B cell (primary cell): ENCODE measurements around the gene OFD1.

Experiments
- CTCF ChIP-seq: fragments of 200-600 bp; IDR thresholded peaks from one replicate; pipeline ENCODE4 v1.8.0; 2022; ENCODE audit warnings: antibody characterized with exemption, mild to moderate bottlenecking
- EZH2 ChIP-seq: IDR thresholded peaks from 2 replicates; pipeline ENCODE4 v1.6.1; 2012; ENCODE audit warnings: borderline replicate concordance, low read depth, mild to moderate bottlenecking, moderate library complexity, low read length; ENCODE audit not compliant: insufficient read depth, poor library complexity, severe bottlenecking

GRCh38 chrX:13780868-13781427 is 46.4 kb downstream of the OFD1 start:
- TF ChIP-seq CTCF (no peak), EZH2 (no peak)
